GM12872 (cell line): ENCODE measurements around the gene CHSY1.

Experiments
- CTCF ChIP-seq: IDR thresholded peaks from 3 replicates; pipeline ENCODE4 v1.5.1; 2011; ENCODE audit warnings: low read depth, mild to moderate bottlenecking, low read length, moderate library complexity; ENCODE audit not compliant: insufficient read depth

The CHSY1 gene

DNA sequence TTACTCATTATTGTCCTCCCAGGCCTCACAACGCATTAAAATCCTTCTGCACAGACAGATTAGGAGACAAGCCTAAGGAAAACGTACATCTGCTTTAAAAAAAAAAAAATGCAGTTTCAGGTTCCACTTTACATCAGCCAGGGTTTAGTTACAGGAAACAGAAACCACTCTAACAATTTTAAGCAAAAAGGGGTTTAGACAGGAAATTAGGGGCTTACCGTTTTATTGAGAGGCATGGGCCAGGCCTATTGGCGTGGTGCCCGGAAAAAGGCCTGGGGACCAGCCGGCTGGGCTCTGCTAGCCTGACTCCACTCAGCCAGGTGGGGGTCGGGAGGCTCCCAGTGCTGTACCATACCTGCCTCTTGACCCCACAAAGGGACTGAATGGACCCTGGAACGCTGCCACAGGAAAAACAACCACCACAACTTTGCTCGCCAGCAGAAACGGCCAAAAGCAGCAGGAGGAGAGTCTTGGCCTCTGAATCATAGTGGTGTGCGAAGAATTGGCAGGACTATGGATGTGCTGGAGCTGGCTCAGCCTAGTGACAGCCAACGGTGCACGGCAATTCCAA lies 124.3 kb downstream of the CHSY1 start:
- TF ChIP-seq CTCF = no peak

DNA sequence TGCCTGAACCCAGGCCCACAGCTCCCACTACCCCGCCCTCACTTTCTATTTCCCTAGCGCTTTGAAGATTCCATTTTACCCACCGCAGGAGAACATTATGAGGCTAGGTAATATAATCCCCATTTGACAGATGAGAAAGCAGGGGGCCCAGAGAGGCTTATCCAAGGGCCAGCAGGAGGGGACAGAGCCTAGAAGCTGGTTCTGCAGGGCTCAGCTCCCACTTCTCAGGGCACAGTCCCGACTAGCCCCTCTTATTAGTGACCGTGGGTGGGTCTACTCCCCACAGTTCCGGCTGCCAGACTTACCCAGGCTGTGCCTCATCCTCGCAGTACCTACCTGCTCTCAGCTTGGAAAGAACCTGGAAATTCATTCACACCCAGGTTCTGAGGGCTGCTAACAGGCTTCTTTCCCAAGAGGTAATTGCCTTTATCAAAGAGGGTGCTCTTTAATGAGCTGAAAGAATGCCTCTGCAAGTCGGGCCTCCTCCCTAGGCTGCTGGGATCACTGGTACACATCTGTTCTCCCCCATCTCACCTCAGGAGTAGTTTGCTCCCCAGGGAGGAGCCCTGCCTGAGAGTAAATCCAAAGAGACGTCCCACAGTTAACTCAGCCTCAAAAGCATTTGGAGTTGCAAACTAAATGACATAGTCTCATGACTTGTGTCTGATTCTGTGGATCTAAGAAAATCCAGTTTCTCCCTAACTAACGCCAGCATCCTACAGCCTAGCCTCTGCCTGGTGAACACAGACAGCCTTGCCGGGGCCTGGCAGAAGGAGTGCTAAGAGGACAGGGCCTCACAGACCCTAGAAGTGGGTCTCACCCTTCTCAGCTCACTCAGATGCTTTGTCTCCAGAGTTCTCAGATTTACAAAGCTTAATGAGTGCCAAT lies 125.0 kb downstream of the CHSY1 start:
- no peak for TF ChIP-seq CTCF
